Regular cardiac myocyte (primary cell): ENCODE results near the gene HCAR3. TPM values are rescaled to one million over a fixed set of nuclear protein-coding genes. Genes with fewer than 3 reads are reported as not detected.

ENCODE experiments used
- total RNA-seq: library from RNA; depleted of rRNA; stranded (reverse); fragments of >200 nt; gene quantifications from 2 replicates; pipeline ENCODE4 v1.2.3, GENCODE V29; 2014

The HCAR3 gene
- not detected in 2 replicates for total RNA-seq

DNA sequence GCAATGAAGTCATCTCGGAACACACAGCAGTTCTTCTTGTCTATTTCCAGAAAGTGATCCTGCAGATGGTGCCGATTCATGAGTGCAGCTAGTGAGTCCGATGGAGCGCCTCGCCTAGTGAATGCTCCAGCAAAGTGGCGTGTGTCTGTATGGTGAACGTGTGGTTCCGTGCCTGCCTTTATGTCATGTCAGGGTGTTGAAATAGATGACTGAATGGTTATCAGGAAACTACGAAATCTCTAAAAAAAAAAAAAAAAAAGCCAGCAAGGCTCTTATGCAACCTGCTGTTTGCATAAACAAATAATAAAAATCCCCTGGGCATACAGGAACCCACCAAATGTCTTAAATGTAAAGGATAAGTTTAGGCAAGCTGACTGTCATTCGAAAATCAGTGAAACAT, at the start of gene HCAR3:
Gene HCAR3, minus strand, starts transcription at position 154 of the 400 bp plus-strand sequence. Its CDS starts 74 bp downstream, at position 80.

GRCh38 chr12:122752464-122753318, 36.1 kb upstream of the HCAR3 start, which contains the start of gene DENR:
TSS of gene DENR (plus strand) at chr12:122752824. CDS start at chr12:122753702, 878 bp downstream.

DNA sequence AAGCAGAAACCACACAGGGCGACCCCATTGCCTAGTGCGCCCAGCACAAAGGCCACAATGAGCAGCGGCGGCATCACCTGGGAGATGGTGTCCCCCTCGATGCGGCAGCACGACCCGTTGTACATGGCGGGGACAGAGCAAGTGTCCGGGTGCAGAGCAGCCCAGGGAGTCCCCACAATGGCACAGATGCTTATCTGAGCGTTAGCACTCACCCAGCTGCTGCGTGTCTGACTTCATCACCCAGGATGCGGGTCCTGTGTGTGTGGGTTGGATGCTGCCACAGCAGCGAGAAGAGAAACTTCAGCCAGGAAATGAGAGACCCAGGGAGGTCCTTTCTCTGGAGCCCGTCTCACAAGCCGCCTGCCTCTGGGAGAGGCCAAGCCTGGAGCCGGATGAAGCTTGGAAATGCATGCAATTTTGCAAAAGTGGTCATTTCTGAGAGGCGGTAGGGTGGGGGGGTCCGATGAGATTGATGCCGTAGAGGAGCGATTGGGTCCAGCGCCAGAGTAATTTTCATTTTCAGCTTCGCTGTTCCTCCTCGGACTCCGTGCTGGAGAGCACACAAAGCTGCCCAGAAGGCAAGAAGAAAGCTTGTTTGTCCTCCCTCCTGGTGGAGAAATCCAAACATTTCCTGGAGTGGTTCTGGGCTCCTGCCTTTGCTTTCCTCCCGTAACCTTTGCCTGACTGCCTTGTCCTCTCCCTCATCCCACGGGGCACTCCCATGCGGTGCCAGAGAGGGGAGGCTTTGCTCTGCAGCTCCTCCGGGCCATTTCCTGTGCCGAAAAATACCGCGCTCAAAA, 13.8 kb upstream of the HCAR3 start, which contains the start of gene HCAR1:
Gene HCAR1, minus strand, starts transcription at position 630 of the 800 bp plus-strand sequence. Its CDS starts 505 bp downstream, at position 125.

DNA sequence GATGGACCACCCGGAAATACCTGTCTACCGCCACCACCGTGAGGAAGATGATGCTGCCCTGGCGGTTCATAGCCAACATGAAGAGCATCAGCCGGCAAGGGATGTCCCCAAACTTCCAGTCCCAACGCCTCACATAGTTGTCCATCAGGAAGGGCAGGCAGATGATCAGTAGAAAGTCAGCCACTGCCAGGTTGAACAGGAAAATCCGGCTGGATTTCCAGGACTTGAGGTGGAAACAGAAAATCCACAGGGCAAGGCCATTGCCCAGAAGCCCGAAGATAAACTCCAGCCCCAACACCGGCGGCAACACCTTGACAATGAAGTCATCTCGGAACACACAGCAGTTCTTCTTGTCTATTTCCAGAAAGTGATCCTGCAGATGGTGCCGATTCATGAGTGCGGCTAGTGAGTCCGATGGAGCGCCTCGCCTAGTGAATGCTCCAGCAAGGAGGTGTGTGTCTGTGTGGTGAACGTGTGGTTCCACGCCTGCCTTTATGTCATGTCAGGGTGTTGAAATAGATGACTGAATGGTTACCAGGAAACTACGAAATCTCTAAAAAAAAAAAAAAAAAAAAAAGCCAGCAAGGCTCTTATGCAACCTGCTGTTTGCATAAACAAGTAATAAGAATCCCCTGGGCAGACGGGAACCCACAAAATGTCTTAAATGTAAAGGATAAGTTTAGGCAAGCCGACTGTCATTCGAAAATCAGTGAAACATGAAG, 13.6 kb downstream of the HCAR3 start, which contains the start of gene HCAR2:
Gene HCAR2, minus strand, starts transcription at position 468 of the 722 bp plus-strand sequence. Its CDS starts 74 bp downstream, at position 394.

Other genes with a start within 250 kb of the HCAR3 start
- 12.3 and 12.7 TPM in 2 replicates for gene ZCCHC8, start 215.9 kb downstream of the HCAR3 start, total RNA-seq
- 35.0 and 40.3 TPM in 2 replicates for gene RSRC2, start 189.9 kb downstream of the HCAR3 start, total RNA-seq
- 14.4 and 37.8 TPM in 2 replicates for gene KNTC1, start 189.6 kb downstream of the HCAR3 start, total RNA-seq
- gene HCAR2, start 13.5 kb downstream of the HCAR3 start, total RNA-seq, result not detected in 2 replicates
- 0.19 and 0.56 TPM in 2 replicates for gene HCAR1, start 14.0 kb upstream of the HCAR3 start, total RNA-seq
- gene DENR, start 36.0 kb upstream of the HCAR3 start, total RNA-seq, result 29.9 and 39.3 TPM in 2 replicates
- gene CCDC62, start 57.8 kb upstream of the HCAR3 start, total RNA-seq, result 0.77 and 2.8 TPM in 2 replicates
- 9.9 and 12.7 TPM in 2 replicates for gene HIP1R, start 118.6 kb upstream of the HCAR3 start, total RNA-seq
- 9.3 and 15.7 TPM in 2 replicates for gene VPS37B, start 179.3 kb upstream of the HCAR3 start, total RNA-seq
- gene ABCB9, start 249.7 kb upstream of the HCAR3 start, total RNA-seq, result 11.0 and 13.8 TPM in 2 replicates